Peyer's patch (tissue), 4 donors: ENCODE measurements around the gene FAM111A. TPM values are rescaled to one million over a fixed set of nuclear protein-coding genes. Genes with fewer than 3 reads are reported as not detected.
"Not testable (repeated sequence)": the region's sequence is repeated elsewhere in the genome, so short reads cannot be mapped to it uniquely, and the experiment has no call there.

Source experiments
- DNase-seq, 3 donors: peaks; one replicate each; pipeline ENCODE4 v3.0.0-alpha.2; 2017 to 2019
- H3K27ac ChIP-seq, 4 donors: fragments of 200-600 bp; sonication (generic); one replicate each; pipeline ENCODE4 v1.5.1; 2016 to 2019
- H3K27me3 ChIP-seq, 2 donors: fragments of 200-600 bp; sonication (generic); one replicate each; pipeline ENCODE4 v1.5.1; 2019
- H3K36me3 ChIP-seq, 3 donors: fragments of 200-600 bp; sonication (generic); one replicate each; pipeline ENCODE4 v1.5.1; 2016 to 2019
- H3K4me1 ChIP-seq, 4 donors: fragments of 200-600 bp; sonication (generic); one replicate each; pipeline ENCODE4 v1.5.1; 2016 to 2019
- H3K4me3 ChIP-seq, 4 donors: fragments of 200-600 bp; sonication (generic); 1 replicate in 3 of 4; 2 replicates in 1 of 4; pipeline ENCODE4 v1.5.1; 2016 to 2019; ENCODE audit warnings: mild to moderate bottlenecking in 1 of 4
- H3K9me3 ChIP-seq, 4 donors: fragments of 200-600 bp; sonication (generic); one replicate each; pipeline ENCODE4 v1.5.1; 2016 to 2019; ENCODE audit warnings: mild to moderate bottlenecking in 1 of 4
- CTCF ChIP-seq, 6 experiments: fragments of 450-650 bp in 4 of 6; fragments of 200-600 bp in 2 of 6; sonication (generic) in 1 of 6; IDR thresholded peaks; one replicate each; pipeline ENCODE4 v1.5.1; 2017 to 2019; ENCODE audit warnings: antibody characterized with exemption in 6 of 6, mild to moderate bottlenecking in 3 of 6, moderate library complexity in 1 of 6
- POLR2A ChIP-seq, 2 donors: fragments of 450-650 bp; IDR thresholded peaks; one replicate each; pipeline ENCODE4 v1.5.1; 2017; ENCODE audit warnings: antibody characterized with exemption in 2 of 2, mild to moderate bottlenecking in 2 of 2, moderate library complexity in 2 of 2
- total RNA-seq, 4 donors: library from RNA; depleted of rRNA; stranded (reverse); fragments of >200 nt; gene quantifications; one replicate each; pipeline ENCODE4 v1.1.0, GENCODE V29; 2016

The FAM111A gene
- total RNA-seq, 4 donors from 2014 or later: 43.0 to 96.6 (median 68.5) TPM

- TF ChIP-seq CTCF (IDR thresholded peaks at IDR 0.05) (peak in 2 of 6 experiments; percentile 18 to 30), POLR2A (IDR thresholded peaks at IDR 0.05) (peak; percentile 16 to 21)
Observed at GRCh38 chr11:59106363-59107336, 36.0 kb upstream of the FAM111A start, which contains the start of gene FAM111B. TSS of gene FAM111B (plus strand) at chr11:59107237. CDS start at chr11:59109626, 2,389 bp downstream.

DNA sequence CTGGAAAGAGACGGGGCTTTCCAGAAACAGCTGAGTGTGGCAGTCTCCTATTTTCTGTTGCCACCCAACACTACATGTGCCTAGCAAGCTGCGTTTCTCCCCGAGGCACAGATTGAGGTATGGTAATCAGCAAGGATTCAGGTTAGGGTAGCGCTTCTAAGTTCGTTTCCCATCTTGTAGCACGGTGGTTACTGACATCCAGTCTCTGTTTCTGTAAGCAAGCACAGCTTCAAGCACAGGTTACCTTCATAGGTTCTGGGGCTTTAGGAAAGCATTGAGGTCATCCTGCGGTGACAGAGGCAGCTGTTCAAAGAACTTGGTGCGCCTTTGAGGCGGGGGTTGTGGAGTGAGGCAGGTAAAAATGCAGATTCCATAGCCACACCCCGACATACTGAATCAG is 34.9 kb upstream of the FAM111A start:
- Histone ChIP-seq H3K4me3 (peak overlapping the region in 3 of 4 donors; percentile 41 to 63 (median 59)), H3K4me1 (peaks cover 0 to 13% (median 8%) of the 10 kb centered on the region in 4 donors), H3K27ac (peak overlapping the region in 2 of 4 donors; percentile 18 to 72)
- peak in 1 of 3 donors; percentile 17 for DNase-seq
- not testable (repeated sequence) for H3K27me3 ChIP-seq, H3K9me3 ChIP-seq, H3K36me3 ChIP-seq

More at GRCh38 chr11:59106363-59107336, 36.0 kb upstream of the FAM111A start, which contains the start of gene FAM111B:
- Histone ChIP-seq H3K4me1 (peaks cover 0 to 13% (median 8%) of the 10 kb centered on the region in 4 donors), H3K27me3 (no peaks in the 10 kb centered on the region), H3K4me3 (peak within 1 kb of the TSS; percentile 41 to 67 (median 61)), H3K9me3 (no peaks in the 10 kb centered on the region), H3K27ac (peak within 1 kb of the TSS; percentile 47 to 74 (median 64)), H3K36me3 (no peaks in the 10 kb centered on the region)
- peak; percentile 69 to 93 (median 89) for DNase-seq

- H3K27me3 ChIP-seq: no peaks in the 10 kb centered on the region
- no peak overlapping the region for H3K27ac ChIP-seq
- no peak for DNase-seq
- H3K36me3 ChIP-seq: no peaks in the 10 kb centered on the region
- H3K4me1 ChIP-seq: peaks cover 0 to 3% (median 1%) of the 10 kb centered on the region in 4 donors
- H3K4me3 ChIP-seq: no peak overlapping the region
- TF ChIP-seq POLR2A (IDR thresholded peaks at IDR 0.05): no peak
- TF ChIP-seq CTCF (IDR thresholded peaks at IDR 0.05): no peak
- H3K9me3 ChIP-seq: peaks cover 0 to 6% (median 2%) of the 10 kb centered on the region in 4 donors
Observed at GRCh38 chr11:59112494-59112893, 30.2 kb upstream of the FAM111A start.

- H3K4me3 ChIP-seq: no peak overlapping the region
- DNase-seq: no peak
- TF ChIP-seq POLR2A (IDR thresholded peaks at IDR 0.05) (no peak), CTCF (IDR thresholded peaks at IDR 0.05) (no peak)
Observed at GRCh38 chr11:59114344-59114743, 28.3 kb upstream of the FAM111A start.

DNA sequence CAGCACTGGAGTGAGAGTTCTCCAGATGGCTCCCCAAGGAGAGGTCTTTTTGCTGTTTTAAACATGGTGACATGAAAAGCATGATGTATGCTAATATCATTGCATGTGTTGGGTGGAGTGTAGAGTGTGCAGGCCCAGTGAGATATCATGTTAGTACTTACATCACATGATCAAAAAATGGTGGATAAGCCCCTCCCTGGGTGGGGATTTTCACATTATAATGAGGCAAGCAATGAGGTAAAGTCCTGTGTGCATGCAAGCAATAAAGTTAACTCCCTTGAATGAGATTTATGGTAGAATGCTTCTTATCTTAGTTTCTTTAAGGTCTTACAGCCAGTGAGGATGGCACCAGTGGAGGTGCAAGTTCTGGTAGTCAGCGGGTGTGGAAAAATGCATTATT is 27.1 kb upstream of the FAM111A start:
- TF ChIP-seq CTCF (IDR thresholded peaks at IDR 0.05) (no peak), POLR2A (IDR thresholded peaks at IDR 0.05) (no peak)
- peaks cover 0 to 23% (median 5%) of the 10 kb centered on the region in 4 donors for H3K9me3 ChIP-seq
- no peak overlapping the region for H3K27ac ChIP-seq
- no peaks in the 10 kb centered on the region for H3K36me3 ChIP-seq
- H3K4me1 ChIP-seq: no peaks in the 10 kb centered on the region
- no peak overlapping the region for H3K4me3 ChIP-seq
- H3K27me3 ChIP-seq: no peaks in the 10 kb centered on the region
- no peak for DNase-seq

More at GRCh38 chr11:59114344-59114743, 28.3 kb upstream of the FAM111A start:
- Histone ChIP-seq H3K9me3 (peaks cover 0 to 23% (median 5%) of the 10 kb centered on the region in 4 donors), H3K27me3 (no peaks in the 10 kb centered on the region), H3K36me3 (no peaks in the 10 kb centered on the region), H3K27ac (no peak overlapping the region), H3K4me1 (no peaks in the 10 kb centered on the region)

DNA sequence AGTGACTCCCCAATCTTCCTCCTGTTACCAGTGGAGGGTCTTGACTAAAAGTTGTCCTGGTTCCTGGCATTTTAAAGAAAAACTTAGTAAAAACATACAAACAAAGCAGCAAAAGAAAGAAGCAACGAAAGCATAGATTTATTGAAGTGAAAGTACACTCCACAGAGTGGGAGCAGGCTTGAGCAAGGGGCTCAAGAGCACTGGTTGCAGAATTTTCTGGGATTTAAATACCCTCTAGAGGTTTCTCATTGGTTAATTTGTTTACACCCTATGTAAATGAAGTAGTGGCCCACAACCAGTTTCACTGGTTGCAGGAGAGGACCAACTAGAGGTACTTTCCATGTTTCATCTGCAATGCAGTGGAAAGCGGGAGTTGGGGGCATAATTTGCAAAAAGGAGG is 24.9 kb upstream of the FAM111A start:
- H3K27ac ChIP-seq: no peak overlapping the region
- no peak for DNase-seq
- peaks cover 0 to 23% (median 5%) of the 10 kb centered on the region in 4 donors for H3K9me3 ChIP-seq
- H3K27me3 ChIP-seq: no peaks in the 10 kb centered on the region
- H3K4me3 ChIP-seq: no peak overlapping the region
- TF ChIP-seq CTCF (IDR thresholded peaks at IDR 0.05): no peak
- no peak for TF ChIP-seq POLR2A (IDR thresholded peaks at IDR 0.05)
- no peaks in the 10 kb centered on the region for H3K4me1 ChIP-seq
- no peaks in the 10 kb centered on the region for H3K36me3 ChIP-seq
